ENCODE measurements around the gene CCR1. TPM values are rescaled to one million over a fixed set of nuclear protein-coding genes. Genes with fewer than 3 reads are reported as not detected.

CCR1 gene
- total and polyA plus RNA-seq, 2 experiments from 2014 or later, result not detected

Other genes with a start within 250 kb of the CCR1 start
- gene FYCO1, start 212.5 kb downstream of the CCR1 start, total RNA-seq (2014; rRNA removed; shearing (Covaris generic)), result 17.2 and 19.1 TPM in 2 replicates
- 3.8 and 4.5 TPM in 2 replicates for gene FYCO1, start 212.5 kb downstream of the CCR1 start, polyA plus RNA-seq (2016; fragmentation: Nextera tagmentation; extraction: Ambion mirVana)
- not detected in 2 replicates for gene XCR1, start 180.8 kb downstream of the CCR1 start, total RNA-seq (2014; rRNA removed; shearing (Covaris generic))
- not detected in 2 replicates for gene XCR1, start 180.8 kb downstream of the CCR1 start, polyA plus RNA-seq (2016; fragmentation: Nextera tagmentation; extraction: Ambion mirVana)
- gene CCR3, start 34.1 kb upstream of the CCR1 start, total RNA-seq (2014; rRNA removed; shearing (Covaris generic)), result not detected in 2 replicates
- not detected in 2 replicates for gene CCR3, start 34.1 kb upstream of the CCR1 start, polyA plus RNA-seq (2016; fragmentation: Nextera tagmentation; extraction: Ambion mirVana)
- not detected in 2 replicates for gene CCR2, start 145.8 kb upstream of the CCR1 start, total RNA-seq (2014; rRNA removed; shearing (Covaris generic))
- gene CCR2, start 145.8 kb upstream of the CCR1 start, polyA plus RNA-seq (2016; fragmentation: Nextera tagmentation; extraction: Ambion mirVana), result not detected in 2 replicates
- gene CCR5, start 162.6 kb upstream of the CCR1 start, total RNA-seq (2014; rRNA removed; shearing (Covaris generic)), result not detected in 2 replicates
- gene CCR5, start 162.6 kb upstream of the CCR1 start, polyA plus RNA-seq (2016; fragmentation: Nextera tagmentation; extraction: Ambion mirVana), result not detected in 2 replicates
- gene CCRL2, start 198.9 kb upstream of the CCR1 start, total RNA-seq (2014; rRNA removed; shearing (Covaris generic)), result not detected in 2 replicates
- not detected in 2 replicates for gene CCRL2, start 198.9 kb upstream of the CCR1 start, polyA plus RNA-seq (2016; fragmentation: Nextera tagmentation; extraction: Ambion mirVana)